GM18526 (cell line): ENCODE results near the gene ANKRD63.

Experiments used
- POLR2A ChIP-seq: IDR thresholded peaks from 3 replicates; pipeline ENCODE4 v1.6.1; 2011; ENCODE audit not compliant: insufficient read length; ENCODE audit errors: extremely low read depth

Gene ANKRD63

DNA sequence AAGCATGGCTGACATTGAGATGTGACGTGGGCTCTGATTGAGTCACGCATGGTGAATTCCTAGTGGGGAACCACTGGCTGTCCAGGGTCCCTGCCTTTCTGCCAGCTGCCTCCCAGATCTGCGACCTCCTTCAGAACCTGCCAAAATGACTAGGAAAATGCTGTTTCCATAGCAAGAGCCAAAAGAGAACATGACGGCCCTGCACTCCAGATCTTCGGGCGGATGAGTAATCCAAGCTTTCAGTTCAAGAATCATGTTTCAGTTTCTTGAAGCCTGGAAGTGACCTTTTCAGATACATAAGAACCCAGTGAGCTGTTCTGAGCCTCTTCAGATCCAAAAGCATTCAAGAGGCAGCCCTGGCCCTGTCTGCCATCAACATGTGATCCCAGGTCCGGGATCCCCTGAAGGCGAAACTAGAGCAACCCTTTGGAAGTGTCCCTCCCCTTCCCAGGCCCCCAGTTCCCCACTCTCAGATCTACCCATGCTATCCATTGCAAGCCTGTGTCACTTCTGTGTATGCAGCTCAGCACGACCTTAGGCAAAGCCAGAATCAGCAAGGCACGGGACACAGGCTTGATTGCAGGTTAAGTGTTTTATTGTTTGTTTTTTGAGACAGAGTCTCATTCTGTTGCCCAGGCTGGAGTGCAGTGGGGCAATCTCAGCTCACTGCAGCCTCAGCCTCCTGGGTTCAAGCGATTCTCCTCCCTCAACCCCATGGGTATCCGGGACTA is 19.7 kb downstream of the ANKRD63 start:
- TF ChIP-seq POLR2A = no peak

DNA sequence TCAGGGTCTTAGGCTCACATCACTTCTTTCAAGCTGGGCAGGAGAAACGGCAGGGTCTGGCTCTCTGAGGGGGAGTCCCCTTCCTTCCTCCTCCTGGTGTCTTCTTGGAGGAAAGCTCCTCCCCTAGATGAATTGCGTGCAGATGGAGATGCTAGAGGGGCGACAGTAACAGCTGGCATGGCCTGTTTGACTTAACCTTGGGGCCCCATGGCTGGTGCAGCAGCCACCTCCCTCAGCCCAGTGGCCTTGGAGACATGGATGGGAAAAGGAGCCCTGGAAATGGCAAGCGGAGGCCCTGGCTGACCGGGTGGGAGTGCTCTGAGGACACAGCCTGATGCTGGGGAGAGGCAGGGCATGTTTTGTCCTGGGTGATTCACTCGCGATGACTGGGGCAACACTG is 23.8 kb downstream of the ANKRD63 start:
- TF ChIP-seq POLR2A = no peak

DNA sequence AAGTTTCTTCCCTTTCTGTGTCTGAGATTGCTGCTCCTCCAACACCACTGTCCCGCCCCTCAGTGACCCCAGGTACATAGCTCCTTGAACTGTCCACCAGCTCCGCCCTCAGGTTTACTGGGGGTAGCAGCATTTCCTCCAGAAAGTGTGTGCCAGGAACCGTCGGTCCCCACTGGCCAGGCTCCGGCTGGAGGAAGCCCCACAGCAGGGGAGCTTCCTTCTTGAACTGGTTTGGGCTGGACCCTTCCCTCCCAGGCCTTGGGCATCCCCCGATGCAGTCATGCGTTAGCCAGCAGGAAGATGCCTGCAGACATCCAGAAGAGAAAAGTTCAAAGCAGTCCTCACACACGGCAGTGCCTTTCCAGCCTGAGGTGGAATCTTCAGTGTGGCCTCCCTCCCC is 24.3 kb downstream of the ANKRD63 start:
- no peak for TF ChIP-seq POLR2A

DNA sequence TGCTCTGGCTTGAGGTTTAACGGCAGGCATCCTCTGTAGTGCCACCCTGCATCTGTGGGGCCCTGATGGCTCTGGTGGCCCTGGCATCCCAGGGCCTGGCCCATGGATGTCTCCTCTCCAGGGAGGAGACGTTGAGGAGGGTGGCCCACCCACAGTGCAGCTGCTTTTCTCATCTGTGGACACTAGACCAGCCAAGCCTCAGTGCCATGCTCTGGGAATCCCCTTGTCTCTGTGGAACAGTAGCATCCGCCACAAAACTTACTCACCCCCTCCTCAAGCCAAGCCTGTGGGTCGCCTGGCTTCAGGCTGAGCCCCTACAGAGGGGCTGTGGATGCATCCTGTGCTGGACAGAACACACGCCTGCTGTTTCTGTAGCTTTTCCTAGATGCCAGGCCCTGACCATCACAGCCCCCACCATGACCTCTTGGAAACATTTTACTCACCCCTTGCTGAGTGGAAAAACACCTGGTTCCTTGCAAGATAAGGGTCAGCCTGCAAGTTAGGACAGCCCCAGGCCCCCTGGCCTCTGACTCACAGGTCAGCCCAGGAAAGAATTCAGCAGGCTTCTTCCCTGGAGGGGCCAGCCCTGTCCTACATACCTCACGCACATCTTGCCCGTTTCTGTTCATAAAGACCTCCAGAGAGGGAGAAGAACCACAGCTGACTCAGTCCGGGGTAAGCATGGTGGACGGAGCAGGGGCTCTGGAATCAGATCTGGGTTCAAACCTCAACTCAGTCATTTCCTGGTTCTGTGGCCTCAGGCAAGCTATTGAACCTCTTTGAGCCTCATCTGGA is 25.0 kb downstream of the ANKRD63 start:
- TF ChIP-seq POLR2A = no peak

DNA sequence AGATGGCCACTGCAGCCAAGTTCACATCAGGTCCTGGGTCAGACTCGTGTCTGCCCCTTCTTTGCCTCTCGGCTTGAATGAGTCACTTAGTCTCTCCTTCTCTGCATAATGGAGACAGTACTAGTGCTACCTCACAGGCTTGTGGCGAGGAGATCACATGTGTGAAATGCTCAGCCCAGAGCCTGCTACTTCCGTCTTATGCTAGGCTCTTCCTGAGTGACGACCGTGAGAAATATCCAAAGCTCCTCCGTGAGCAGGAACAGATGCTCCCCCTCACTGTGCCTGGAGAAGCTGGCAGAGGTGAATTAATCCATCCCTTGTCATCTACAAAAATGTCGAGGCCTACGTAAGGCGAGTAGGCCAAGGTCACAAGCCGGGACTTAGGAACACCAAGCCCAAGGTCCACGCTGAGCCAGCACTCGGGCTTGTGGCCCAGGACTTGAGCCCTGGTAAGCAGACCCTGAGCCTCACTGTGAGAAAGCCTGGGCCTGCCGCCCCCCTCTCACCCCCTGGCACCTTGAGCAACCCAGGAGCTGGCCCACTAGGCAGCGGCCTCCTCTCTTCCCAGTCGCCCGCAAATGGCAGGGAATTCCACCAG is 26.1 kb downstream of the ANKRD63 start:
- TF ChIP-seq POLR2A = no peak

DNA sequence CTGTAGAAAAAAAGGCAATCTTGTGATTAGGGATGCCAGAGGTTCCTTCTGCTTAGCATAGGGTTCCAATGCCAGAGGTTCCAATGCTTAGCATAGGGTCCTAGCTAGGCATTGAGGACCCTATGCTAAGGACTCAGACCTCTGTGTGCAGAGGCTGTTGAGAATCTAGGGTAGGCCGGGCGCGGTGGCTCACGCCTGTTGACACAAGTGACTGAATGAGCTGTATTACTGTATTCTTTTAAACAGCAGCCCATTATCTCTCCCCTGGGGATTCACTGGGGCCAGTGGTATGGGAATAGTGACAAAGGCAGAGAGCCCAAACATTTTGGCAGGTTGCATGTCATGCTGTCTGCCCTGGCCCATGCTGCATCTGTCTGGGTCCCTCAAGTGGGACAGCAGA is 27.8 kb downstream of the ANKRD63 start:
- TF ChIP-seq POLR2A = no peak

DNA sequence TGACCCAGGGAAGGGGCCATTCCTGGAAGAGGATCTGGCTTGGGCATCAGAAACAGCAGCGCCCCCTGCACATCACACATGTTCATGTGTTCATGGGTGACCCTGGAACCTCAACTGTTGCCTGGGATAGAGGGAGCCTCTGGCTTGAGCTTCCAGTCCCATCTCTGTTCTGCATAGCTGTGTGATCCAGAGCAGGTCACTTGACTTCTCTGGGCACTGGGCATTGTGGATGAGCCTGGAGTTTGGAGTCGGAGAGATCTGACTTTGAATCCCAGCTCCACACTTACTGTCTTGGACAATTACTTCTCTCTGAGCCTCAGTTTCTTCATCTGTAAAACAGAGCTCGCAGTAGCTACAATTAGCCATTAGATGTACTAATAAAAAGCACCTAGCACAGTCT is 28.4 kb downstream of the ANKRD63 start:
- TF ChIP-seq POLR2A = no peak

DNA sequence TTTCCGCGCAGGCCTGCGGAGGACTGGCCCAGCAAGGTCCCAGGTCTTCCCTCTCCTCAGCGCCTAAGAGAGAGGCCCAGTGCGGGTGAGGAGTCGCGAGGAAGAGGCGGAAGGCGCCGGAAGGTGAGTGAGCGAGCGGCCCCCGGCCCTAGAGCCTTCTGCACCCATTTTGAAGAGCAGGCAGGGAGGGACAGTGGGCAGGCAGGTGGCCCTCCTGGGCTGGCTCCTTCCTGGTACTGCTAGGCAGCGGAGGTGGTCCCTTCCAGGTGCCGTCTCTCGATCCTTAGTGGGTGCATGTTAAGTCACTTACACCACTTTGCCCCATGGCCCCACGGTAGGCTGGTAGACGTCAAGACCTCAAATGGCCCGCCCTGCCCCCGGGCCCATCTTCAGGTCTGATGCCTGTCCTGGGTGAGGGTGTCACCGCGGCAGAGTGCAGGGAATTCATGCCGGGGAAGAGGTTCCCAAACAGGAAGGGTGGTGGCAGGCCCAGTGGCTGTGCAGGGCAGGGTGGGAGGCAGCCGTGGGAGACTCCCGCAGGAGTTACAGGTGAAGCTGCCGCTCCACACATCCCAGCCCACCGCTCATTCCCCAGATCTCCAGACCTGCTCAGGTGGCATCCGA is 29.6 kb downstream of the ANKRD63 start:
- TF ChIP-seq POLR2A = no peak

DNA sequence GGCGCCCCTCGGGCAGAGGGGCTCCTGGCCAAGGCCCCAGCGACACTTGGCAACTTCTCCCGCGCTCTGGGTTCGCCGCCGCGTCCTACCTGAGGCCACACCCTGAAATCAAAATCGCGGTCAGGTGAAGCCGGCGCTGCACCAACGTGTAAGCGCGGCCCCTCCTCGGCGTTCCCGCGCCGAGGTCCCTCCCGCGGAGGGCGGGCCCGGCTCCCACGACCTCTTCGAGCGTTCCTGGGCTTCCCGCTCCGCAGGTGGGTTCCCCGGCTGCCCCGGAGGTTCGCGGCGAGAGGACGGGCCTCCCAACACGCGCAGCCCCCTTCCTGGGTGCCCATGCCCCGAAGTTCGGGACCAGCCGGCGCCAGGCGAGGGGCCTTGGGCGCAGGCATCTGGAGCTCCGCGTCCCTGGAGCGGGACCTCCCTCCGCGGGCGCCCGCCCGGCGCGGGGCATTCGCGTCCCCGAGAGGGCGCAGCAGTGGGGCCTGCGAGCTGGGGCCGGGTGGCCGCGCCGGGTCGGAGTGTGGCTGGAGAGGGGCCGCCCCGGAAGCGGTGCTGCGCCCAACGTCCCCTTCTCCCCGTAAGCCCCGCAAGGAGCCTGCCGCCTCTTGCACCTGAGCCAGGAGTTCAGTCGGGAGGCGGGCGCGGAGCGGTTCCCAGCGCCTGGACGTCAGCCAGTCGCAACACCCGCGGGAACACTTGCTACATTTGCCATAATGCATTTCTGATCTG is 30.3 kb downstream of the ANKRD63 start:
- TF ChIP-seq POLR2A = no peak

DNA sequence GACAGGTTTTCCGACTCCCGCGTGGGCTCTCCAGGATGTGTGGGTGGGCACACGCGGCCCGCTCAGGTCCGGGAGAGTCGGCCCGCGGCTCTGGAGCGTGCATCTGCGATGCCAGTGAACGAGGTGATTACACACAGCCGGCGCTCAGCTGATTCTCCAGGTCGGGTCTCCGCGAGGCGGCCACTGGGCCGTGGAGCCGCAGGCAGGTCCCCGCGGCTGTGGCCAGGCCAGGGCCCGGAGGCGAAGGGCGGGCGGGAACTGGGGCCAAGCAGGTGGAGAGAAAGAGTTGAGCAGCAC is 30.8 kb downstream of the ANKRD63 start:
- TF ChIP-seq POLR2A = no peak

DNA sequence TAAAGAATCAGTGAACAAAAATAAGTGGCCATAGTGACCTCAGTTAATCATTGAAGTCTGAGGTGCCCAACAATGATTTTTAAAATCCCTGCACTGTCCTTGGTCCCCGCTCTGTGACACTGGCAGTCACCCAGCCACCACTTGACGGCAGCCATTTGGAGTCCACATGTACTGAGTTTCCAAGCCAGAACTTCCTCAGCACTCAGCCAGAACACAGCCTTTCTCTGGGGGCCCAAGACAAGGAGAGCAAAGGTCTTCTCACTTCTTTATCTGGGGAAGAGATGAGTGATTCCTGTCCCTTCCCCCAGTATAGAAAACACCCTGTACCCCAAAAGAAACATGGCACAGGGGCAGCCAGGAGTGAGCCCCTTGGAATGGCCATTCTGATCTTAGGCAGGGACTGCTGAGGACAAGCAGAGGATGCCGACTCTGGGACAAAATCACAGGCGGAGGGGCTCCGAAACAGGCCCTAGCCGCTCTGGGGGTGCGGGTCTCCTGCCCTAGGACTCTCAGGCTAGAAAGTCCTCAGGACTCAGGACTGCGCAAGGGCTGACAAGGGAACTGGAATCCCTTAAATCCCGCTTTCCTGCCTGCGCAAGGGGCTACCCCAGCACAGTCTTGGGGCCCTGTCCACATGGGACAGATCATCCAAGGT is 31.3 kb downstream of the ANKRD63 start:
- TF ChIP-seq POLR2A = no peak

DNA sequence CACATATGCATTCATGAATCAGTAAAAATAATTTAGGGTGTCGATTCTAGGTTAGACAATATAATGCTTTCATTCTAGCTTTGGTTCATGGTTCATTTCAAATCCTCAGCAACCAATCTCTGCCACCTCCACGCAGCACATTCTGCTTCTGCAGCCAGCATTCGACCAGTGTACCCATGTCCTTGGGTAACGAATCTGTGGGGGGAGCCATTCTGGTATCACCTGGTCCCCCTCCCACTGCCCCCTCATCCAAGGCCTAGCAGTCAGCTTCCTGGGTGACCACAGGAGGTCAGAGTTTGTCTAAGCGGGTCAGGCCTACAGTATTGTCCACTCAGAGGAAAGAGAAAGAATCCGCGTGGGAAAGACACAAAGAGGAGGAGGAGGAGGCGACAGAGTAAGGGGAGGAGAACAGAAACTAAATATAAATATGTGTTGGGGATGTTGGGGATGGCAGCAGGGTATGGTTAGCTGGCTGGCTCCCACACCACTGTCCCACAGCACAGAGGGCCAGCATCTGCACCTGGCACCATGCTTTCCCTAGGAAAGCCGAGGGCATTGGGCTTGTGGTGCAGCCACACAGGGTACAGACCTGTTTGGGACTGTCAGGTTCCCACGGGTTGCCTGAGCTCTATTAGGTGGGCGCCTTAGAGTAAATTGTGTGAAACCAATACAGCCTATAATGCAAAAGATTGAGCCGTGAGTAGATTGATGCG is 31.9 kb downstream of the ANKRD63 start:
- TF ChIP-seq POLR2A = no peak

DNA sequence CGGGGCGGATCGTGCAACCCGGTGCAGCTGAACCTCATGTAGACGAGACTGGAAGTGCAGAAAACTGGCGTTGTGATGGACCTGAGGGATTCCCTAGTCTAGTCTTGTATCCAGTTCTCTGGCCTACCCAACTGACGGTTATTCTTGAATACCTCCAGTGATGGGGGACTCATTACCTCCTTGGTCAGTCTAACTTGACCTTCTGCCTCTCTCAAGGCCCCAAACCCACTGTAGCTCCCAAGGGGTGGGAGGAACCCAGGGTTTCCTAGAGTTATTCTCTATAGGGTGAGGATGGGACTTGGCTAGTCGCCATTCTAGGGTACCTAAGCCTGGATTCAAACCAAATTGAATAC is 32.6 kb downstream of the ANKRD63 start:
- TF ChIP-seq POLR2A = no peak
